Measurements from ENCODE around the gene ROR1.
"Not testable (repeated sequence)": the region's sequence is repeated elsewhere in the genome, so short reads cannot be mapped to it uniquely, and the experiment has no call there.

The ROR1 gene

GRCh38 chr1:63770381-63770780 lies 3.4 kb upstream of the ROR1 start:
- no peak for DNase-seq

GRCh38 chr1:63772201-63772600 lies 1.6 kb upstream of the ROR1 start:
- DNase-seq: no peak

- no peak for DNase-seq
Measured at GRCh38 chr1:63772876-63773275, 941 bp upstream of the ROR1 start.

- no peak for DNase-seq
Measured at GRCh38 chr1:63773496-63773814, 362 bp upstream of the ROR1 start.

- peak in 2 of 3 donors; percentile 1 to 31 for DNase-seq
Measured at GRCh38 chr1:63774617-63775417, 1.0 kb downstream of the ROR1 start.

GRCh38 chr1:63775418-63776127 lies 1.8 kb downstream of the ROR1 start:
- no peak for DNase-seq

GRCh38 chr1:63777286-63777685 lies 3.5 kb downstream of the ROR1 start:
- no peak for DNase-seq

GRCh38 chr1:63777965-63778880 lies 4.4 kb downstream of the ROR1 start:
- DNase-seq: no peak

- no peak for DNase-seq
Measured at GRCh38 chr1:63779338-63780211, 5.8 kb downstream of the ROR1 start.

GRCh38 chr1:63780565-63780964 lies 6.7 kb downstream of the ROR1 start:
- DNase-seq: no peak

- DNase-seq: no peak
Measured at GRCh38 chr1:63782982-63783381, 9.2 kb downstream of the ROR1 start.

- DNase-seq: no peak
Measured at GRCh38 chr1:63784083-63784482, 10.3 kb downstream of the ROR1 start.

GRCh38 chr1:63784489-63785390 lies 10.9 kb downstream of the ROR1 start:
- no peak for DNase-seq

- DNase-seq: not testable (repeated sequence)
Measured at GRCh38 chr1:63787270-63787669, 13.5 kb downstream of the ROR1 start.

GRCh38 chr1:63787875-63788274 lies 14.1 kb downstream of the ROR1 start:
- DNase-seq: no peak

- no peak for DNase-seq
Measured at GRCh38 chr1:63789856-63790605, 16.2 kb downstream of the ROR1 start.

- DNase-seq: no peak
Measured at GRCh38 chr1:63790989-63791388, 17.2 kb downstream of the ROR1 start.

- DNase-seq: no peak
Measured at GRCh38 chr1:63792152-63792551, 18.3 kb downstream of the ROR1 start.

- no peak for DNase-seq
Measured at GRCh38 chr1:63793741-63794240, 20.0 kb downstream of the ROR1 start.

- DNase-seq: no peak
Measured at GRCh38 chr1:63794354-63794753, 20.5 kb downstream of the ROR1 start.
